ENCODE data around the gene KIF1A.

DNA sequence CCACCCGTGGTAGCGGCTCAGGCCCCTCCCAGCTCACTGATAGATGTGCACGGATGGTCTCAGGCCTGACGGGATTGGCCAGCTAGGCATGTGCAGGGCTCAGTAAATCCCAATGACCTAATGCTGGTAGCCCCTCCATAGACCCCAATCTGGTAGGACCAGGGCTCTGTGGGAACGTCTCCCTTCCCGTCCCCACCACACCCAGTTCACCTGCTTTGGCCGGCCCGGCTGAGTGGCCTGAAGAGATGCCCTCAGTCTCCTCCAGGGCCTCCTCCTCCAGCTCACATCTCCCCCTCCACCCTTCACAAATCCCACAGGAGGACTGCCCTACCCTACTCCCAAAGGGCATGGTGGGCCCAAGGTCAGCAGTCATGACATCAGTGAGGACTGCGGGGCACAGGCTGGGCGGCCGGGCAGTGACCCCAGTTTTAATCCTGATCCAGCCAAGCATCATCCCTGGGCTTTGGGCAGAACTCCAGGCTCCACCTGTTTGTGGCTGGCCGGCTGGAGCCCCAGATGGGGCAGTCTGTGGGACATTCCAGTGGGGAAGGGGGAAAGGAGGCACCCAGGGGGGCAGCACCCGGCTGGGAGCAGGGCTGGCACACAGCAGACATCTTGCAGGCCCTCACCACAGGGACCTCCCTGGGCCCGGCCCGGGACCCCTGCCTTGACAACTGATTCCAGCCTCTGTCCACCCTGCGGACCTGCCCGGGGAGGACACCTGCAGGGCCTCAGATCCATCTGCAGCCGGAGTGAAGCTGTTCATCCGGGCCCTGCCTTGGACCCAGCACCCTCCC is 2.3 kb downstream of the KIF1A start:
- TF ChIP-seq, protein P1, sequence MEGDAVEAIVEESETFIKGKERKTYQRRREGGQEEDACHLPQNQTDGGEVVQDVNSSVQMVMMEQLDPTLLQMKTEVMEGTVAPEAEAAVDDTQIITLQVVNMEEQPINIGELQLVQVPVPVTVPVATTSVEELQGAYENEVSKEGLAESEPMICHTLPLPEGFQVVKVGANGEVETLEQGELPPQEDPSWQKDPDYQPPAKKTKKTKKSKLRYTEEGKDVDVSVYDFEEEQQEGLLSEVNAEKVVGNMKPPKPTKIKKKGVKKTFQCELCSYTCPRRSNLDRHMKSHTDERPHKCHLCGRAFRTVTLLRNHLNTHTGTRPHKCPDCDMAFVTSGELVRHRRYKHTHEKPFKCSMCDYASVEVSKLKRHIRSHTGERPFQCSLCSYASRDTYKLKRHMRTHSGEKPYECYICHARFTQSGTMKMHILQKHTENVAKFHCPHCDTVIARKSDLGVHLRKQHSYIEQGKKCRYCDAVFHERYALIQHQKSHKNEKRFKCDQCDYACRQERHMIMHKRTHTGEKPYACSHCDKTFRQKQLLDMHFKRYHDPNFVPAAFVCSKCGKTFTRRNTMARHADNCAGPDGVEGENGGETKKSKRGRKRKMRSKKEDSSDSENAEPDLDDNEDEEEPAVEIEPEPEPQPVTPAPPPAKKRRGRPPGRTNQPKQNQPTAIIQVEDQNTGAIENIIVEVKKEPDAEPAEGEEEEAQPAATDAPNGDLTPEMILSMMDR (IDR thresholded peaks at IDR 0.05), result no peak
- TF ChIP-seq EZH2 (IDR thresholded peaks at IDR 0.05) (no peak), EZH2phosphoT487 (IDR thresholded peaks at IDR 0.05) (no peak)
